Prostate gland (tissue), 2 donors: ENCODE results near the gene NDUFS6. TPM values are rescaled to one million over a fixed set of nuclear protein-coding genes. Genes with fewer than 3 reads are reported as not detected.

Experiments used
- DNase-seq: peaks from one replicate; pipeline ENCODE4 v3.0.0-alpha.2; 2019; ENCODE audit warnings: low spot score
- H3K27ac ChIP-seq, 2 donors: fragments of 200-600 bp; sonication (generic); 2 replicates each; pipeline ENCODE4 v1.5.1; 2017 to 2019
- H3K27me3 ChIP-seq: fragments of 200-600 bp; sonication (generic); replicated peaks from 2 replicates; pipeline ENCODE4 v1.5.1; 2019; ENCODE audit not compliant: insufficient read depth
- H3K36me3 ChIP-seq, 2 donors: fragments of 200-600 bp; sonication (generic); 1 replicate in 1 of 2; 2 replicates in 1 of 2; pipeline versions ENCODE4 v1.5.1 to v1.8.1; 2017 to 2019
- H3K4me1 ChIP-seq: fragments of 200-600 bp; sonication (generic); replicated peaks from 2 replicates; pipeline ENCODE4 v1.5.1; 2019
- H3K4me3 ChIP-seq, 2 donors: fragments of 200-600 bp; sonication (generic); 2 replicates each; pipeline ENCODE4 v1.5.1; 2017 to 2019
- H3K9me3 ChIP-seq: fragments of 200-600 bp; sonication (generic); 2 replicates; pipeline ENCODE4 v1.5.1; 2017
- CTCF ChIP-seq, 4 experiments: fragments of 200-600 bp in 2 of 4; fragments of 450-650 bp in 2 of 4; sonication (generic) in 2 of 4; IDR thresholded peaks; 1 replicate in 3 of 4; 2 replicates in 1 of 4; pipeline ENCODE4 v1.5.1; 2016 to 2019; ENCODE audit warnings: antibody characterized with exemption in 4 of 4, mild to moderate bottlenecking in 2 of 4, moderate library complexity in 2 of 4
- POLR2A ChIP-seq: fragments of 450-650 bp; IDR thresholded peaks from one replicate; pipeline ENCODE4 v1.6.1; 2016; ENCODE audit warnings: antibody characterized with exemption, mild to moderate bottlenecking
- POLR2AphosphoS5 ChIP-seq: sonication (generic); formaldehyde crosslinking; IDR thresholded peaks from one replicate; pipeline ENCODE4 v1.6.1; 2017; ENCODE audit warnings: antibody characterized with exemption
- WGBS: methylation state at CpG from one replicate; pipeline ENCODE4 v1.1.5; 2018; 5-methylcytosine and 5-hydroxymethylcytosine counted together
- intact Hi-C: fragments of 100-400 bp; cut with DNase I; formaldehyde crosslinking; loops from one replicate; pipeline ENCODE4 v1.14.2; 2022
- total RNA-seq, 2 donors: library from RNA; depleted of rRNA; stranded (reverse); fragments of >200 nt; gene quantifications; one replicate each; pipeline ENCODE4 v1.1.0, GENCODE V29; 2016

Gene NDUFS6
- total RNA-seq, 2 donors from 2014 or later, result 27.8 to 70.2 TPM

GRCh38 chr5:1784197-1785050 is 16.8 kb upstream of the NDUFS6 start:
- no peak for TF ChIP-seq POLR2AphosphoS5
- no peak for TF ChIP-seq CTCF (IDR thresholded peaks at IDR 0.05)
- no peak for TF ChIP-seq POLR2A
- DNase-seq, result no peak
- intact Hi-C loops, result no loop called here

GRCh38 chr5:1785062-1785461 is 16.1 kb upstream of the NDUFS6 start:
- DNase-seq, result no peak
- H3K27ac ChIP-seq, result no peak overlapping the region
- H3K4me1 ChIP-seq, result no peaks in the 10 kb centered on the region
- no peaks in the 10 kb centered on the region for H3K36me3 ChIP-seq
- 75% methylated on average over 8 of the region's 8 CpGs for WGBS
- TF ChIP-seq POLR2AphosphoS5, result no peak
- no peak for TF ChIP-seq CTCF (IDR thresholded peaks at IDR 0.05)
- no peak for TF ChIP-seq POLR2A
- H3K27me3 ChIP-seq, result no peaks in the 10 kb centered on the region
- intact Hi-C loops, result no loop called here
- H3K9me3 ChIP-seq, result no peaks in the 10 kb centered on the region
- no peak overlapping the region for H3K4me3 ChIP-seq

More at GRCh38 chr5:1784197-1785050, 16.8 kb upstream of the NDUFS6 start:
- 90% methylated on average over 20 of the region's 20 CpGs for WGBS
- Histone ChIP-seq H3K27ac (no peak overlapping the region), H3K4me1 (no peaks in the 10 kb centered on the region), H3K27me3 (no peaks in the 10 kb centered on the region), H3K36me3 (no peaks in the 10 kb centered on the region), H3K9me3 (no peaks in the 10 kb centered on the region), H3K4me3 (no peak overlapping the region)

- DNase-seq, result no peak
These were observed 15.2 kb upstream of the NDUFS6 start for GRCh38 chr5:1785984-1786383.

GRCh38 chr5:1786621-1787471 is 14.4 kb upstream of the NDUFS6 start:
- Histone ChIP-seq H3K36me3 (no peaks in the 10 kb centered on the region), H3K4me1 (no peaks in the 10 kb centered on the region), H3K4me3 (no peak overlapping the region), H3K9me3 (no peaks in the 10 kb centered on the region), H3K27me3 (no peaks in the 10 kb centered on the region), H3K27ac (peak overlapping the region in 1 of 2 donors; percentile 53)
- TF ChIP-seq CTCF (IDR thresholded peaks at IDR 0.05) (no peak), POLR2AphosphoS5 (peak; percentile 46)
- peak; percentile 50 for DNase-seq
- intact Hi-C loops, result no loop called here
- WGBS, result 88% methylated on average over 29 of the region's 29 CpGs

More at GRCh38 chr5:1785984-1786383, 15.2 kb upstream of the NDUFS6 start:
- intact Hi-C loops, result no loop called here
- Histone ChIP-seq H3K27me3 (no peaks in the 10 kb centered on the region), H3K27ac (no peak overlapping the region), H3K4me3 (no peak overlapping the region), H3K36me3 (no peaks in the 10 kb centered on the region), H3K4me1 (no peaks in the 10 kb centered on the region), H3K9me3 (no peaks in the 10 kb centered on the region)
- no peak for TF ChIP-seq POLR2A
- TF ChIP-seq POLR2AphosphoS5, result no peak
- no peak for TF ChIP-seq CTCF (IDR thresholded peaks at IDR 0.05)
- WGBS, result 96% methylated on average over 13 of the region's 13 CpGs
